CD4-positive, CD25-positive, alpha-beta regulatory T cell (primary cell): ENCODE data around the gene VDAC1. TPM values are rescaled to one million over a fixed set of nuclear protein-coding genes. Genes with fewer than 3 reads are reported as not detected.
"Not testable (repeated sequence)": the region's sequence is repeated elsewhere in the genome, so short reads cannot be mapped to it uniquely, and the experiment has no call there.

Experiments
- ATAC-seq, 2 donors: fragments of 150-1000 bp; cut with Tn5 transposase; one replicate each; pipeline ENCODE4 v1.10.0; 2021; ENCODE audit warnings: low read depth in 2 of 2, moderate number of reproducible peaks in 2 of 2, moderate library complexity in 1 of 2
- DNase-seq, 3 donors: peaks; one replicate each; pipeline versions ENCODE4 v3.0.0 to v3.0.0-alpha.2; 2012 to 2022; ENCODE audit warnings: mixed read lengths in 1 of 3
- H3K27ac ChIP-seq: one replicate; pipeline ENCODE4 v1.7.0; 2013; ENCODE audit warnings: mild to moderate bottlenecking, low read length; ENCODE audit not compliant: insufficient read depth, poor library complexity, severe bottlenecking
- H3K27me3 ChIP-seq: one replicate; pipeline ENCODE4 v1.7.0; 2013; ENCODE audit warnings: low read length; ENCODE audit not compliant: control insufficient read depth, insufficient read depth
- H3K36me3 ChIP-seq: one replicate; pipeline ENCODE4 v1.7.0; 2013; ENCODE audit warnings: mild to moderate bottlenecking, low read length, moderate library complexity; ENCODE audit not compliant: control insufficient read depth, insufficient read depth
- H3K4me1 ChIP-seq: 2 replicates; pipeline ENCODE4 v1.7.0; 2013; ENCODE audit warnings: mild to moderate bottlenecking, low read length; ENCODE audit not compliant: insufficient read depth, control insufficient read depth, poor library complexity, severe bottlenecking
- H3K4me3 ChIP-seq: one replicate; pipeline ENCODE4 v1.7.0; 2013; ENCODE audit warnings: low read depth, mild to moderate bottlenecking, low read length, moderate library complexity
- H3K9me3 ChIP-seq, 2 experiments: 1 replicate in 1 of 2; 2 replicates in 1 of 2; pipeline ENCODE4 v1.7.0; 2013; ENCODE audit warnings: low read length in 2 of 2, mild to moderate bottlenecking in 1 of 2, moderate library complexity in 1 of 2; ENCODE audit not compliant: control insufficient read depth in 2 of 2
- H3K27ac Mint-ChIP-seq, 3 donors: one replicate each; pipeline ENCODE4 v1.8.0; 2020 to 2022; ENCODE audit warnings: mild to moderate bottlenecking in 3 of 3, mixed read lengths in 3 of 3, moderate library complexity in 2 of 3
- H3K27me3 Mint-ChIP-seq: one replicate; pipeline ENCODE4 v1.8.0; 2022; ENCODE audit warnings: mild to moderate bottlenecking, mixed read lengths
- H3K36me3 Mint-ChIP-seq: one replicate; pipeline ENCODE4 v1.8.0; 2020; ENCODE audit warnings: mixed read lengths
- H3K4me1 Mint-ChIP-seq, 4 donors: one replicate each; pipeline ENCODE4 v1.8.0; 2020 to 2022; ENCODE audit warnings: mixed read lengths in 4 of 4, mild to moderate bottlenecking in 1 of 4
- H3K4me3 Mint-ChIP-seq, 4 donors: one replicate each; pipeline ENCODE4 v1.8.0; 2020 to 2022; ENCODE audit warnings: mild to moderate bottlenecking in 4 of 4, mixed read lengths in 4 of 4, moderate library complexity in 3 of 4
- H3K9me3 Mint-ChIP-seq, 7 donors: one replicate each; pipeline ENCODE4 v1.8.0; 2020 to 2022; ENCODE audit warnings: mixed read lengths in 7 of 7, mild to moderate bottlenecking in 3 of 7, moderate library complexity in 2 of 7
- polyA plus RNA-seq, 4 donors: library from polyadenylated mRNA; unstranded; fragments of 300-500 nt; fragmentation: Illumina TruSeq; gene quantifications; one replicate each; pipeline ENCODE4 v1.2.3, GENCODE V29; 2021
- total RNA-seq: library from RNA; stranded (reverse); gene quantifications from one replicate; pipeline ENCODE4 v1.2.3, GENCODE V29; 2022

Gene VDAC1
- total and polyA plus RNA-seq, 5 donors from 2014 or later, result 56.0 to 104 (median 93.9) TPM

DNA sequence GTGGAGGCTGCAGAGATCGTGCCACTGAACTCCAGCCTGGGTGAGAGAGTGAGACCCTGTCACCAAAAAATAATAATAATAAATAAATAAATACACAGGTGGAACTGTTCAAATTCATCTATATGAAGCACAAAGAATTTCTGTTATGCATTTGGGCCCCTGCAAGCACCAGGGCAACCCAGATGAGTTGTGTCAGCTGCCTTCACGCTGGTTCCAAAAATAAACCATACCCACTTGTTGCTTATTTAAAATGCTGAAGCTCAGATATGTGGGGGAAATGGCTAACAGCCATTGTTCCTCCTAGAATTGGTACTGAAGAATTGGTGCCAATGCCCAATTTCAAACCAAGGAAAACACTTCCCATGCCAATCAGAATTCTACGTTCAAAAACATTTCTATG is 25.8 kb downstream of the VDAC1 start:
- Mint-ChIP-seq H3K9me3 (no peaks in the 10 kb centered on the region), H3K36me3 (peaks cover 17% of the 10 kb centered on the region), H3K4me3 (no peak overlapping the region), H3K4me1 (peaks cover 0 to 7% (median 3%) of the 10 kb centered on the region in 4 donors), H3K27ac (no peak overlapping the region), H3K27me3 (no peaks in the 10 kb centered on the region)
- H3K4me1 ChIP-seq, result no peaks in the 10 kb centered on the region
- H3K27ac ChIP-seq, result no peak overlapping the region
- no peaks in the 10 kb centered on the region for H3K27me3 ChIP-seq
- H3K36me3 ChIP-seq, result peaks cover 34% of the 10 kb centered on the region
- no peak for DNase-seq
- ATAC-seq, result no peak
- H3K4me3 ChIP-seq, result no peak overlapping the region
- no peaks in the 10 kb centered on the region for H3K9me3 ChIP-seq

DNA sequence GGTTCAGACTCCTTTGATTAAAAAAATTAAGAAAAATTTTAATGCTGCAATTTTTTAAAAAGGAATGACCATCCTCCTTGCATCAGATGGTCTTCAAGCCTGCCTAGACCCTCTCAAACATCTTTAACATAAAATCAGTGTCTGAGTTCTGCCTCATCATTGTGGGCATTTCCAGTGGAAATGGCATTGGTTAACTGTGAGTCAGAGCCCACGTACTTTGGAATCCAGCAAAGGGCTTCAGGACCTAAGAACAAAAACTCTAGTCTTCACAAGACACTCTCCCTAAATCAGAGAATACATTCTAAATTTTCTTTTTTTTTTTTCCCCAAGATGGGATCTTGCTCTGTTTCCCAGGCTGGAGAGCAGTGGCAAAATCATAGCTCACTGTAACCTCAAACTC is 26.9 kb downstream of the VDAC1 start:
- Histone ChIP-seq H3K4me3 (no peak overlapping the region), H3K27me3 (no peaks in the 10 kb centered on the region), H3K27ac (no peak overlapping the region), H3K9me3 (no peaks in the 10 kb centered on the region), H3K4me1 (no peaks in the 10 kb centered on the region), H3K36me3 (peaks cover 39% of the 10 kb centered on the region)
- Mint-ChIP-seq H3K9me3 (no peaks in the 10 kb centered on the region), H3K4me3 (no peak overlapping the region), H3K36me3 (peaks cover 16% of the 10 kb centered on the region), H3K27ac (peak overlapping the region in 1 of 3 donors; percentile 17), H3K4me1 (peaks cover 0 to 7% (median 3%) of the 10 kb centered on the region in 4 donors), H3K27me3 (no peaks in the 10 kb centered on the region)
- no peak for ATAC-seq
- DNase-seq, result no peak

DNA sequence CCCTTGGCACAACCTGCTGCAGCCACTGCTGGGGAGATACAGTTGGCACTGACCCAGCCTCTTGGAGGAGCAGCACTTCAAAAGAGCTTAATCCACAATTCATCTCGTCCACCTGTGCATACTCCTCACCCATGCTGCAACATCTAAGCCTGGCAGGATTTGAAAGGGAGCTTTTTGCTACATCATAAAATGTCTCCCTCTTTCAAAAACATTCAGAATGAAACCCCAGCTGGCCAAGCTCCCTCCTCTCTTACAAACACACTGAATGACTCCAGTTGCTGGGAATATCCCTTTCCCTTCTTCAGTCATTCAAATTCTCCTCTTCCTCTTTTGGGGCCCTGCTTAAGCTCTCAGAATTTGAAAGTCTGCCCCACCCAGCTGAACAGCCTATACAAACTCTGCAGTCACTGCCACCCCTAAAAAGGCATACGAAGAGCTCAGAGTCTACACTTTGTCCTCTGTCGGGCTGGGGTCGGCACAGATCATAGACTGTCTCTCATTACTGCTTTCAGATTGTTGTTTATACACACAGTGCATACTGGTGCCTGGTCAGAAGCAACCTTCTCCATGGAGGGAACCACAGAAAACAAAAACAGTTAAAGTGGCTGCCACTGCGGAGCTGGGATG is 27.5 kb downstream of the VDAC1 start:
- H3K4me1 ChIP-seq, result no peaks in the 10 kb centered on the region
- ATAC-seq (no peak), DNase-seq (no peak)
- no peaks in the 10 kb centered on the region for H3K9me3 ChIP-seq
- H3K36me3 Mint-ChIP-seq, result peaks cover 22% of the 10 kb centered on the region
- no peak overlapping the region for H3K27ac ChIP-seq
- no peaks in the 10 kb centered on the region for H3K9me3 Mint-ChIP-seq
- H3K4me3 ChIP-seq, result no peak overlapping the region
- peaks cover 0 to 7% (median 3%) of the 10 kb centered on the region in 4 donors for H3K4me1 Mint-ChIP-seq
- H3K27me3 ChIP-seq, result no peaks in the 10 kb centered on the region
- peaks cover 41% of the 10 kb centered on the region for H3K36me3 ChIP-seq
- H3K4me3 Mint-ChIP-seq, result no peak overlapping the region
- H3K27me3 Mint-ChIP-seq, result no peaks in the 10 kb centered on the region
- H3K27ac Mint-ChIP-seq, result peak overlapping the region in 1 of 3 donors; percentile 17

DNA sequence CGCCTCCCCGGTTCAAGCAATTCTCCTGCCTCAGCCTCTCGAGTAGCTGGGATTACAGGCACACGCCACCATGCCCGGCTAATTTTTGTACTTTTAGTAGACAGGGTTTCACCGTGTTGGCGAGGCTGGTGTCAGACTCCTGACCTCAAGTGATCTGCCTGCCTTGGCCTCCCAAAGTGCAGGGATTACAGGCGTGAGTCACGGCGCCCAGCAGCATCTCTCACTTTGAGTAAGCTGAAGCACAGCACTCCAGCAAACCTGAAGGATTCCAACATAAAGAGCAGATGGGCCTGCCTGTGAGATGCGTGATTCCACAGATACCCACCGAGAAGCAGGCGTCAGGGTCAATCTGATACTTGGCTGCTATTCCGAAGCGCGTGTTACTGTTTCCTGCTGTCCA is 29.2 kb downstream of the VDAC1 start:
- H3K4me3 Mint-ChIP-seq, H3K4me1 Mint-ChIP-seq, H3K4me3 ChIP-seq, H3K9me3 Mint-ChIP-seq, H3K27ac ChIP-seq, H3K27ac Mint-ChIP-seq, H3K4me1 ChIP-seq, ATAC-seq, H3K9me3 ChIP-seq, H3K27me3 Mint-ChIP-seq, H3K27me3 ChIP-seq, DNase-seq: not testable (repeated sequence)
- peaks cover 18% of the 10 kb centered on the region for H3K36me3 Mint-ChIP-seq
- peaks cover 35% of the 10 kb centered on the region for H3K36me3 ChIP-seq

DNA sequence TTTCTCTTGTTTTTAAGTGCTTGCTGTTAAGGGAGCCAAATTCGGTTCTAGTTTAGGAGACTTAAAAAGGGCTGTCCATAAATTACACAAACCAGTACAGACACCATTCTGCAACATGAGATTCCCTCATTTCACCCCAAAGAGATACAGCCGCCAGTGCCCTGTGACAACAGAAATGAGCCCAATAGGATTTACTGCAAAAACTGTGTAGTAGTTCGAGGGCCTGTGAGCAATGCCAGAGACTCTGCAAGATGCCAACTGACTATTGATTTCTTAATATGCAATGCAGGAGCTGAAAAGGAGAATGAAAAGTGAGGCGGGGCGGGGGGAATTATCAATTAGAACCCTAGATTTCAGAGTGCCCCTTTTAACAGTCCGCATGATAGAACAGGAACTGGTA is 30.6 kb downstream of the VDAC1 start:
- Histone ChIP-seq H3K27ac (no peak overlapping the region), H3K36me3 (peaks cover 35% of the 10 kb centered on the region), H3K27me3 (no peaks in the 10 kb centered on the region), H3K9me3 (no peaks in the 10 kb centered on the region), H3K4me1 (peaks cover 4% of the 10 kb centered on the region), H3K4me3 (no peak overlapping the region)
- Mint-ChIP-seq H3K9me3 (no peaks in the 10 kb centered on the region), H3K27me3 (no peaks in the 10 kb centered on the region), H3K27ac (peak overlapping the region in 1 of 3 donors; percentile 77), H3K4me3 (no peak overlapping the region), H3K36me3 (peaks cover 15% of the 10 kb centered on the region), H3K4me1 (peaks cover 5 to 10% (median 8%) of the 10 kb centered on the region in 4 donors)
- DNase-seq (no peak), ATAC-seq (no peak)

DNA sequence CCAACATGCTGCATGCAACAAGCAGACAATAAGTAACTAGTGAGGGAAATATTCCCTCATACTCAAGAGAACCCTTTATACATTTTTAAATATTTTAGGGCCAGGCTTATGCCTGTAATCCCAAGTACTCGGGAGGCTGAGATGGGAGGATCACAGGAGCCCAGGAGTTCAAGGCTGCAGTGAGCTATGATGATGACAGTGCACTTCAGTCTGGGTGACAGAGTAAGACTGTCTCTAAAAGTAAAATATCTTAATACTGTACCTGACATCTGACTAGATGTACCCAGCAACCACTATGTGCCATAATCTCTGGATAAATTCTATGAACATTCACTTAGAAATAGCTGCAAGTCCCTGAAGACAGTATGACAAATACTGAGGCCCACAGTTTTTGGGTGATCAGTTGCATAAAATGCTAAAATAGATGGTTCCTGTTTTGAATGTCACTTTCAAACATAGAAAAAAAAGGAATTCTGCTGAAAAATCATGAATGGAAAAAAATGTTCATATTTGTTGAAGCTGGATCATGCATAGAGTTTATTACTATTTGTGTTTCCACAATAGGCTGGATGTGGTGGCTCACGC is 34.4 kb downstream of the VDAC1 start:
- H3K4me1 ChIP-seq, result peaks cover 20% of the 10 kb centered on the region

DNA sequence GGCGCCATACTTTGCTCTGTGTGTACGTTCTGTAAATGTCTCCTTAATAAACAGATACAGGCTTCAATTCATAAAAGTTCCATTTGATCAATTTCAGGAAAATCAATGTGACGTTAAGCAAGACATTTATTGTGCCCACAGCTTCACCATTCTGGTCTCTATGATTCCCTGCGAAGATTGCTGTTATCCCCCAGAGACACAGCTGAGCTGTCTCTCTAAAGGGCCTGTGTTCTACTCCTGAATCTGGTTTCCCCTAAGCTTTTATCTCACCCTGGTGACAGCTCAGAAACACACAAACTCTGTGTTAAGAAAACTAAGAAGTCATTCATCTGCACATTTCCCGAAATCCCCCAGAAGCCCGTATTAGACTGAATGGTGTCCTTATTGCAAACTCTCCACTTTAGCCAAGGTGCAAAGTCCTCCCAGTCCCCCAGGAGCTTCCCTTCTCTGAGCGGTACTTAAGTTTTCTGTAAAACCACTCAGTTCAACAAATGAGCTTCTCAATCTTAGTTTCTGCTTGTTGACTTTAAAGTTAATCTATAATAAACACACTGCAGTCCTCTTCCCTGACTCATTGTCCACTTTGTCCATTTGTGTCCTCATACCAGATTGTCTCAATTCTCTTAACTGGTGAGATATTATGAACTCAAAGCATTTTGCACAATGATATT is 35.0 kb downstream of the VDAC1 start:
- peaks cover 10 to 46% (median 30%) of the 10 kb centered on the region in 4 donors for H3K4me1 Mint-ChIP-seq
- peak overlapping the region; percentile 85 for H3K27ac ChIP-seq

More for the DNA sequence above, 34.4 kb downstream of the VDAC1 start:
- no peaks in the 10 kb centered on the region for H3K27me3 ChIP-seq
- no peaks in the 10 kb centered on the region for H3K9me3 ChIP-seq
- no peak for DNase-seq
- Mint-ChIP-seq H3K36me3 (peaks cover 9% of the 10 kb centered on the region), H3K27ac (peak overlapping the region; percentile 89 to 99 (median 99)), H3K9me3 (no peaks in the 10 kb centered on the region), H3K27me3 (no peaks in the 10 kb centered on the region), H3K4me1 (peaks cover 5 to 40% (median 25%) of the 10 kb centered on the region in 4 donors), H3K4me3 (peak overlapping the region; percentile 91 to 99 (median 97))
- peak overlapping the region; percentile 85 for H3K27ac ChIP-seq
- H3K36me3 ChIP-seq, result peaks cover 23% of the 10 kb centered on the region
- H3K4me3 ChIP-seq, result no peak overlapping the region
- no peak for ATAC-seq

More for the DNA sequence above, 35.0 kb downstream of the VDAC1 start:
- no peaks in the 10 kb centered on the region for H3K9me3 ChIP-seq
- H3K36me3 ChIP-seq, result peaks cover 21% of the 10 kb centered on the region
- ATAC-seq (no peak), DNase-seq (no peak)
- Mint-ChIP-seq H3K27ac (peak overlapping the region; percentile 60 to 99 (median 99)), H3K27me3 (no peaks in the 10 kb centered on the region), H3K9me3 (no peaks in the 10 kb centered on the region), H3K4me3 (peak overlapping the region; percentile 91 to 99 (median 97)), H3K36me3 (peaks cover 9% of the 10 kb centered on the region)
- peak overlapping the region; percentile 35 for H3K4me3 ChIP-seq
- H3K27me3 ChIP-seq, result no peaks in the 10 kb centered on the region
- H3K4me1 ChIP-seq, result peaks cover 20% of the 10 kb centered on the region
